ENCODE results near the gene DDX46. TPM values are rescaled to one million over a fixed set of nuclear protein-coding genes. Genes with fewer than 3 reads are reported as not detected.
A peak's percentile ranks its signal among the peaks of the same experiment; 100 is the strongest.

The DDX46 gene
- total and polyA plus RNA-seq, 2 of the 8 experiments (the other 6 are each of a cell fraction or from before 2014, with no cell fraction given), result 22.6 to 110 TPM

DNA sequence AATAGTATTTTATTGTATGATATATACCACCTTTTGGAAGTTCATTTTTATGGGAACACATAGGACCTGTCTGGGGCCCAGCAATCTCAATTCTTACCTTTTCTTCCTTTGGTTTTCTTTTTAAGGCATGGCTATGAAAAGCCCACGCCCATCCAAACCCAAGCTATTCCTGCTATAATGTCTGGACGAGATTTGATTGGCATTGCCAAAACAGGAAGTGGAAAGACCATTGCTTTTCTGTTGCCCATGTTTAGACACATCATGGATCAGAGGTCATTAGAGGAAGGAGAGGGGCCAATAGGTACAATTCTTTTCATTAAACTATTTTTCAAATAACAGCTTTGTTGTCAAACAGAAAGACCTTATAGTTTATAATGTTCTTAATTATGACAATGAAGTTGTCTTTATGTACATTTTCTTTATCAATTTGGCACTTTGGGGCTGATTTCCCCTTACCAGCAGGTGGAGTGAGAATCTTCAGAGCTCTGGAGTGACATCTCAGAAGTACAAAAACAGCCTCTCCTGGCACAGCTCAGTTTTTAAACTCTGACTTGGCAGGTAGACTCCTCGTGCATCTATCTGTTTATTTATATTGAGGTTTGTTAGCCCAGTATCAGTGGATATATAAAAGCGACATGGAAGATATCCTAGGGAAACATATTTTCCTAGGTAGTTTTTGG lies 25.8 kb downstream of the DDX46 start:
- Histone ChIP-seq H2AK5ac (ENCODE audit: low read depth, low read length) (no peak overlapping the region), H3K36me3 (ENCODE audit: control insufficient read depth in 2 of 4, insufficient read depth in 4 of 4, low read length in 3 of 4) (peaks cover 22 to 84% (median 63%) of the 10 kb centered on the region in 4 experiments), H4K8ac (ENCODE audit: extremely low read depth, insufficient read depth, low read length) (no peak overlapping the region), H2BK120ac (replicated peaks; ENCODE audit: low read depth, low read length) (no peak overlapping the region), H2BK5ac (ENCODE audit: low read depth, low read length) (no peak overlapping the region), H3K18ac (ENCODE audit: extremely low read depth, low read length) (no peak overlapping the region), H2AFZ (ENCODE audit: low read length) (no peak overlapping the region), H3K9me3 (ENCODE audit: insufficient read depth in 2 of 2, low read depth in 1 of 2, low read length in 1 of 2) (no peaks in the 10 kb centered on the region), H3K27me3 (replicated peaks in 1 of 4; ENCODE audit: control insufficient read depth in 3 of 4, extremely low read depth in 1 of 4, insufficient read depth in 3 of 4, low read length in 3 of 4) (no peaks in the 10 kb centered on the region), H2BK12ac (ENCODE audit: low read depth, low read length) (no peak overlapping the region), H3K23me2 (ENCODE audit: low read depth, low read length) (no peaks in the 10 kb centered on the region), H3K9ac (replicated peaks in 1 of 4; ENCODE audit: extremely low read depth in 1 of 4, low read depth in 3 of 4, low read length in 3 of 4) (no peak overlapping the region), H3K4me3 (ENCODE audit: extremely low read depth in 1 of 4, insufficient read depth in 2 of 4, low read depth in 3 of 4, low read length in 4 of 4) (0 out of 8 replicates have a peak overlapping the region, but pooled peaks of 1 of the 4 experiments have one; percentile 3), H3K4ac (replicated peaks; ENCODE audit: insufficient read length, low read depth, low read length) (no peak overlapping the region), H3K79me2 (ENCODE audit: control insufficient read depth in 1 of 2, insufficient read depth in 2 of 2, low read length in 2 of 2) (no peaks in the 10 kb centered on the region), H3K14ac (ENCODE audit: insufficient read length) (no peak overlapping the region), H4K91ac (replicated peaks; ENCODE audit: insufficient read length, low read length) (no peak overlapping the region), H3K4me1 (replicated peaks in 1 of 4; ENCODE audit: control insufficient read depth in 3 of 4, insufficient read depth in 4 of 4, low read length in 3 of 4) (peaks cover 0 to 2% (median 0%) of the 10 kb centered on the region in 4 experiments; a peak in 2 of 7 replicates), H3K79me1 (ENCODE audit: low read depth, low read length) (no peaks in the 10 kb centered on the region), H4K5ac (ENCODE audit: insufficient read length, low read depth, low read length) (no peak overlapping the region), H3K4me2 (ENCODE audit: insufficient read depth in 1 of 2, low read depth in 2 of 2, low read length in 2 of 2) (no peak overlapping the region), H4K20me1 (replicated peaks in 1 of 2; ENCODE audit: control insufficient read depth in 1 of 2, insufficient read depth in 2 of 2, low read length in 2 of 2) (peaks cover 0 to 1% of the 10 kb centered on the region in 2 experiments), H3K27ac (ENCODE audit: low read depth, low read length) (no peak overlapping the region), H3K56ac (replicated peaks; ENCODE audit: insufficient read length, low read depth, low read length) (no peak overlapping the region), H3K23ac (ENCODE audit: insufficient read length) (no peak overlapping the region), H2BK20ac (ENCODE audit: low read length) (no peak overlapping the region), H2BK15ac (ENCODE audit: low read length) (no peak overlapping the region)
- ChIA-PET CTCF (ENCODE audit: partially characterized antibody) (interaction anchor here (1.3 kb wide), 1 partner anchor 120 kb away, joined by 3 read pairs; no protein-coding TSS in a partner anchor), POLR2A (ENCODE audit: partially characterized antibody) (interaction anchor here (0.7 to 0.9 kb wide), 2 partner anchors 15 to 46 kb away, joined by 3 read pairs; partner anchors contain the start of gene CAMLG)
- 87% methylated on average over 4 of the region's 4 CpGs; no CpG with 5 or more reads in 1 of the 2 experiments for WGBS, 2 experiments (ENCODE audit: extremely low coverage in 1 of 2, insufficient coverage in 1 of 2, insufficient read length in 1 of 2, insufficient replicate concordance in 2 of 2, low coverage in 1 of 2, low lambda C conversion rate in 2 of 2, missing lambda C conversion rate in 1 of 2)
- no peak for FAIRE-seq
- DNase-seq (ENCODE audit: low read depth in 1 of 2, low spot score in 2 of 2), result no peak
- TF ChIP-seq NANOG (IDR thresholded peaks at IDR 0.05; ENCODE audit: insufficient read depth, low read depth, low read length, poor library complexity, severe bottlenecking) (no peak), CBX8 (IDR thresholded peaks at IDR 0.05; ENCODE audit: borderline replicate concordance, low read depth, low read length) (no peak), ASH2L (IDR thresholded peaks at IDR 0.05; ENCODE audit: low read length) (no peak), JUN (IDR thresholded peaks at IDR 0.05; ENCODE audit: low read depth, low read length) (no peak), SP4 (IDR thresholded peaks at IDR 0.05; ENCODE audit: low read length) (no peak), HDAC6 (IDR thresholded peaks at IDR 0.05; ENCODE audit: low read depth, low read length) (no peak), SP1 (IDR thresholded peaks at IDR 0.05; ENCODE audit: low read depth, low read length) (no peak), PHF8 (conservative IDR thresholded peaks at IDR 0.05; ENCODE audit: low read depth, low read length) (no peak), CTBP2 (IDR thresholded peaks at IDR 0.05; ENCODE audit: borderline replicate concordance, insufficient read depth, insufficient read length, low read length) (no peak), FOSL1 (IDR thresholded peaks at IDR 0.05; ENCODE audit: insufficient read depth, low read depth, low read length) (no peak), BRCA1 (IDR thresholded peaks at IDR 0.05; ENCODE audit: low read depth, low read length) (no peak)
- TF ChIP-seq, protein P1, sequence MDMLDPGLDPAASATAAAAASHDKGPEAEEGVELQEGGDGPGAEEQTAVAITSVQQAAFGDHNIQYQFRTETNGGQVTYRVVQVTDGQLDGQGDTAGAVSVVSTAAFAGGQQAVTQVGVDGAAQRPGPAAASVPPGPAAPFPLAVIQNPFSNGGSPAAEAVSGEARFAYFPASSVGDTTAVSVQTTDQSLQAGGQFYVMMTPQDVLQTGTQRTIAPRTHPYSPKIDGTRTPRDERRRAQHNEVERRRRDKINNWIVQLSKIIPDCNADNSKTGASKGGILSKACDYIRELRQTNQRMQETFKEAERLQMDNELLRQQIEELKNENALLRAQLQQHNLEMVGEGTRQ (IDR thresholded peaks at IDR 0.05; ENCODE audit: low read length), result no peak
